ENCODE results near the gene PLET1.

DNA sequence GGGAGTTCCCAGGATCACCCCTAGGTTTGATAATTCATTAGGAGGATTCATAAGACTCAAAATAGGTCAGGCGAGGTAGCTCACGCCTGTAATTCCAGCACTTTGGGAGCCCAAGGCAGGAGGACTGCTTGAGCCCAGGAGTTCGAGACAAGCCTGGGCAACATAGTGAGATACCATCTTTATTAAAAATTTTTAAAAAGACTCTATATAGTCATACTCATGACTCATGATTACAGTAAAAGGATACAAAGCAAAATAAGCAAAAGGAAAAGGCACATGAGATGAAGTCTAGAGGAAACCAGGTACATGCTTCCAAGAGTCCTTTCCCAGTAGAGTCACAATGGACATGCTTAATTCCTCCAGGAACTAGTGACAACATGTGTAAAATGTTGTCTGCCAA, 48.4 kb downstream of the PLET1 start:
- no peak for TF ChIP-seq POLR2A (IDR thresholded peaks at IDR 0.05; ENCODE audit: low read length)
- no peak for TF ChIP-seq GATA1 (IDR thresholded peaks at IDR 0.05; ENCODE audit: low read depth, low read length)
